Hepatocyte (in vitro differentiated cells): Measurements from ENCODE around the gene IFNE.

Experiments
- EZH2 ChIP-seq: fragments of 200-600 bp; sonication (generic); IDR thresholded peaks from 2 replicates; pipeline ENCODE4 v1.6.1; 2016; ENCODE audit warnings: antibody characterized with exemption, mild to moderate bottlenecking, borderline replicate concordance
- TF ChIP-seq, protein P1 (sequence below): fragments of 200-600 bp; sonication (generic); IDR thresholded peaks from 2 replicates; pipeline ENCODE4 v1.5.1; 2016; ENCODE audit warnings: antibody characterized with exemption, mild to moderate bottlenecking; ENCODE audit not compliant: poor library complexity

DNA sequence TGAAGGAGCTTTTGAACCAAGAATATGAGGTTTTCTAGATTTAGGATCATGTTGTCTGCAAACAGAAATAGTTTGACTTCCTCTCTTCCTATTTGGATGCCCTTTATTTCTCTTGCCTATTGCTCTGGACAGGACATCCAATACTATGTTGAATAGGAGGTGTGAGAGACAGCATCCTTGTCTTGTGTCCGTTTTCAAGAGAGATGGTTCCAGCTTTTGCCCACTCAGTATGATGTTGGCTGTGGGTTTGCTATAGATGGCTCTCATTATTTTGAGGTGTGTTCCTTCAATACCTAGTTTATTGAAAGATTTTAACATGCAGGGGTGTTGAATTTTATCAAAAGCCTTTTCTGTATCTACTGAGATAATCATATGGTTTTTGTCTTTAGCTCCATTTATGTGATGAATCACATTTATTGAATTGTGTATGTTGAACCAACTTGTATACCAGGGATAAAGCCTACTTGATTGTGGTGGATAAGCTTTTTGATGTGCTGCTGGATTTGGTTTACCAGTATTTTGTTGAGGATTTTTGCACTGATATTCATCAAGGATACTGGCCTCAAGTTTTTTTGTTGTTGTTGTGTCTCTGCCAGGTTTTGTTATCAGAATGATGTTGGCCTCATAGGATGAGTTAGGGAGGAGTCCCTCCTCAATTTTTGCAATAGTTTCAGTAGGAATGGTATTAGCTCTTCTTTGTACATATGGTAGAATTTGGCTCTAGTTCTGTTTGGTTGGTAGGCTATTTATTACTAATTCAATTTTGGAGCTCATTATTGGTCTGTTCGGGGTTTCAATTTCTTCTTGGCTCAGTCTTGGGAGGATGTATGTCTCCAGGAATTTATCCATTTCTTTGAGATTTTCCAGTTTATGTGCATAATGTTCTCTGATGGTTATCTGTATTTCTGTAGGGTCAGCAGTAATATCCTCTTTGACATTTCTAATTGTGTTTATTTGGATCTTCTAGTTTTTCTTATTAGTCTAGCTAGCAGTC lies 41.2 kb upstream of the IFNE start:
- TF ChIP-seq, protein P1, sequence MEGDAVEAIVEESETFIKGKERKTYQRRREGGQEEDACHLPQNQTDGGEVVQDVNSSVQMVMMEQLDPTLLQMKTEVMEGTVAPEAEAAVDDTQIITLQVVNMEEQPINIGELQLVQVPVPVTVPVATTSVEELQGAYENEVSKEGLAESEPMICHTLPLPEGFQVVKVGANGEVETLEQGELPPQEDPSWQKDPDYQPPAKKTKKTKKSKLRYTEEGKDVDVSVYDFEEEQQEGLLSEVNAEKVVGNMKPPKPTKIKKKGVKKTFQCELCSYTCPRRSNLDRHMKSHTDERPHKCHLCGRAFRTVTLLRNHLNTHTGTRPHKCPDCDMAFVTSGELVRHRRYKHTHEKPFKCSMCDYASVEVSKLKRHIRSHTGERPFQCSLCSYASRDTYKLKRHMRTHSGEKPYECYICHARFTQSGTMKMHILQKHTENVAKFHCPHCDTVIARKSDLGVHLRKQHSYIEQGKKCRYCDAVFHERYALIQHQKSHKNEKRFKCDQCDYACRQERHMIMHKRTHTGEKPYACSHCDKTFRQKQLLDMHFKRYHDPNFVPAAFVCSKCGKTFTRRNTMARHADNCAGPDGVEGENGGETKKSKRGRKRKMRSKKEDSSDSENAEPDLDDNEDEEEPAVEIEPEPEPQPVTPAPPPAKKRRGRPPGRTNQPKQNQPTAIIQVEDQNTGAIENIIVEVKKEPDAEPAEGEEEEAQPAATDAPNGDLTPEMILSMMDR: no peak
- no peak for TF ChIP-seq EZH2
